PC-9 (cell line): Measurements from ENCODE around the gene CFL1. TPM values are rescaled to one million over a fixed set of nuclear protein-coding genes. Genes with fewer than 3 reads are reported as not detected.
A peak's percentile ranks its signal among the peaks of the same experiment; 100 is the strongest.

Source experiments
- BruUV-seq: library from RNA; stranded (reverse); fragments of 400-500 nt; replicated peaks from 2 replicates; lab custom pipeline; 2021; lab: Mats Ljungman, UMichigan
- CTCF ChIA-PET: fragments of 300-600 bp; sonication (Branson Sonifier 250); formaldehyde crosslinking; loops from one replicate; lab custom pipeline; 2022; ENCODE audit warnings: antibody characterized with exemption; lab: Charles Lee
- POLR2A ChIA-PET: fragments of 300-600 bp; sonication (Branson Sonifier 250); formaldehyde crosslinking; loops from one replicate; lab custom pipeline; 2022; ENCODE audit warnings: antibody characterized with exemption; ENCODE audit not compliant: unreplicated experiment; lab: Charles Lee
- DNase-seq, 2 experiments: peaks; one replicate each; pipeline versions ENCODE4 v3.0.0 to v3.0.0-alpha.2; 2015 to 2022; ENCODE audit warnings: mixed read lengths in 1 of 2
- H2AFZ ChIP-seq: fragments of 200-600 bp; sonication (generic); 2 replicates; pipeline ENCODE4 v1.8.1; 2017; ENCODE audit warnings: antibody characterized with exemption
- H3F3A ChIP-seq: fragments of 200-600 bp; sonication (generic); 2 replicates; pipeline ENCODE4 v1.8.1; 2017; ENCODE audit warnings: antibody characterized with exemption, mild to moderate bottlenecking, low read depth; ENCODE audit not compliant: insufficient read depth
- H3K27ac ChIP-seq: fragments of 200-600 bp; sonication (generic); 2 replicates; pipeline ENCODE4 v1.6.1; 2016; ENCODE audit warnings: mixed run types
- H3K27me3 ChIP-seq: fragments of 200-600 bp; sonication (generic); 2 replicates; pipeline ENCODE4 v1.6.1; 2016; ENCODE audit warnings: low read depth, mixed run types; ENCODE audit not compliant: insufficient read depth
- H3K36me3 ChIP-seq: fragments of 200-600 bp; sonication (generic); 2 replicates; pipeline ENCODE4 v1.6.1; 2016; ENCODE audit warnings: low read depth, mixed run types
- H3K4me1 ChIP-seq: fragments of 200-600 bp; sonication (generic); replicated peaks from 2 replicates; pipeline ENCODE4 v1.6.1; 2016; ENCODE audit warnings: mixed run types; ENCODE audit not compliant: insufficient read depth
- H3K4me2 ChIP-seq: fragments of 200-600 bp; sonication (generic); 2 replicates; pipeline ENCODE4 v1.6.1; 2017; ENCODE audit warnings: mixed run types
- H3K4me3 ChIP-seq: fragments of 200-600 bp; sonication (generic); 2 replicates; pipeline ENCODE4 v1.6.1; 2016; ENCODE audit warnings: mixed run types
- H3K79me2 ChIP-seq: fragments of 200-600 bp; sonication (generic); 2 replicates; pipeline ENCODE4 v1.6.1; 2017; ENCODE audit warnings: low read depth, mixed run types
- H3K9me2 ChIP-seq: fragments of 200-600 bp; sonication (generic); 2 replicates; pipeline ENCODE4 v1.8.1; 2017; ENCODE audit warnings: mild to moderate bottlenecking; ENCODE audit not compliant: insufficient read depth
- H3K9me3 ChIP-seq: fragments of 200-600 bp; sonication (generic); 2 replicates; pipeline ENCODE4 v1.8.1; 2016; ENCODE audit warnings: low read depth; ENCODE audit not compliant: insufficient read depth
- H4K20me1 ChIP-seq: fragments of 200-600 bp; sonication (generic); 2 replicates; pipeline ENCODE4 v1.8.1; 2017; ENCODE audit not compliant: insufficient read depth
- CTCF ChIP-seq: fragments of 200-600 bp; sonication (generic); conservative IDR thresholded peaks from 2 replicates; pipeline ENCODE4 v1.6.1; 2017; ENCODE audit warnings: mixed run types, antibody characterized with exemption, mild to moderate bottlenecking, moderate library complexity
- EZH2 ChIP-seq: fragments of 200-600 bp; sonication (generic); IDR thresholded peaks from 2 replicates; pipeline ENCODE4 v1.8.0; 2017; ENCODE audit warnings: antibody characterized with exemption, low read depth
- intact Hi-C: fragments of 100-400 bp; cut with micrococcal nuclease; formaldehyde crosslinking; loops from one replicate; pipeline ENCODE4 v1.10.0; 2022; ENCODE audit not compliant: unreplicated experiment
- total RNA-seq: library from RNA; stranded (reverse); gene quantifications from 2 replicates; pipeline ENCODE4 v1.2.3, GENCODE V29; 2021

Gene CFL1
- total RNA-seq, 1 experiment from 2014 or later = 1,798 TPM

DNA sequence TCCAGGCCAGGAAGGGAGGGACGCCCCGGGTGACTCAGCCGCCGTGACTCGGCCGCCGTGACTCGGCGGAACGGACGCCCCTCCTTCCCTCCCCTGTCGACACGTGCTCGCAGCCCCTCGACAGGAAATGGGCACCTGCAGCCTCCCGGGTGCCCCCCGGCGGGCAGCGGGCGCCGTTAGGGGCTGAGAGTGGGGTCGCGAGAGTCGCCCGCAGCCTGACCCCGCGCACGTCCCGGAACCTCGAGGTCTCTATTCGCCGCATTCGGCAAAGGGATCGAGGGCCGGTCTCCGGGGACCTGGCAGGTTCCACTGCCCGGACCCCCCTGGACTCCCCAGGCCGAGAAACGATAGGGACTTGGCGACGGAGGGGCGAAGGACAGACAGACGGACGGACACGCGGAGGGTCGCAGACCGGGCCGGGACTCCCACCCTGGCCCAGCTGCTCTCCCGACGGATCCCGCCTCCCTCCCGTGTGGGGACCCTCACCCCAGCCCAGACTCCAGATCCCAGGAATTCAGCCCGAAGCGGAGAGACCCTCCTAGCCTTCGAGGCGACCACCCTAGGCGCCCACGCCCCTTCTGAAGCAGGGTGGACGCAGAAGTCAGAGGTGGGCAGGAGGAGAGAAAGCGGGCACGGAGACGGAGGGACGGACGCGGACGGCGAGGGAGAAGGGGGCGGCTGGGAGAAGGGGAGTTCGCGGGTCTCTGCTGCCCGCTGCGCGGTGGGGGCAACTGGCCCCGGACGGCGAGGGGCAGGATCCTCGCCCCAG, 41.6 kb upstream of the CFL1 start:
- CTCF ChIA-PET = interaction anchor here (0.7 kb wide), 1 partner anchor 14 kb away, joined by 5 read pairs; no protein-coding TSS in a partner anchor
- DNase-seq = peak; percentile 75 to 88
- peaks cover 71% of the 10 kb centered on the region for H3K4me1 ChIP-seq
- H3F3A ChIP-seq = peaks cover 80% of the 10 kb centered on the region
- BruUV-seq = no TSS peak
- H3K4me2 ChIP-seq = peak overlapping the region; percentile 91
- no peaks in the 10 kb centered on the region for H3K9me3 ChIP-seq
- H3K27ac ChIP-seq = peak overlapping the region; percentile 95
- H3K27me3 ChIP-seq = no peaks in the 10 kb centered on the region
- intact Hi-C loops = no loop called here
- TF ChIP-seq CTCF (0 out of 2 replicates have a peak, but pooled peaks have one; percentile 23), EZH2 (no peak)
- H3K79me2 ChIP-seq = peaks cover 62% of the 10 kb centered on the region
- peak overlapping the region; percentile 96 for H3K4me3 ChIP-seq
- peak overlapping the region; percentile 29; the same call in 1 of the 2 replicates for H2AFZ ChIP-seq
- H3K9me2 ChIP-seq = no peaks in the 10 kb centered on the region
- H3K36me3 ChIP-seq = peaks cover 27% of the 10 kb centered on the region
- POLR2A ChIA-PET = interaction anchor here (0.6 to 2.2 kb wide), 3 partner anchors 9 to 16 kb away, joined by 4 to 34 read pairs (median 4); partner anchors contain the start of gene CCDC85B
- peaks cover 40% of the 10 kb centered on the region for H4K20me1 ChIP-seq

GRCh38 chr11:65898656-65899355, 40.8 kb upstream of the CFL1 start:
- Histone ChIP-seq H2AFZ (no peak overlapping the region), H3K9me3 (no peaks in the 10 kb centered on the region), H3K36me3 (peaks cover 27% of the 10 kb centered on the region), H4K20me1 (peaks cover 47% of the 10 kb centered on the region), H3K79me2 (peaks cover 69% of the 10 kb centered on the region), H3K27me3 (no peaks in the 10 kb centered on the region), H3K4me1 (peaks cover 65% of the 10 kb centered on the region), H3K4me3 (peak overlapping the region; percentile 96), H3K9me2 (no peaks in the 10 kb centered on the region), H3F3A (peaks cover 81% of the 10 kb centered on the region), H3K4me2 (peak overlapping the region; percentile 91), H3K27ac (peak overlapping the region; percentile 95)
- CTCF ChIA-PET = interaction anchor here (0.6 to 1.3 kb wide), 6 partner anchors 10 to 56 kb away, joined by 3 to 13 read pairs (median 8); no protein-coding TSS in a partner anchor
- POLR2A ChIA-PET = interaction anchor here (0.6 to 2.2 kb wide), 3 partner anchors 9 to 17 kb away, joined by 3 to 34 read pairs (median 4); partner anchors contain the start of genes CCDC85B and FIBP
- intact Hi-C loops = no loop called here
- no peak for TF ChIP-seq EZH2
- no peak for TF ChIP-seq CTCF
- TSS peak; percentile 28 for BruUV-seq
- no peak for DNase-seq

- H3K4me2 ChIP-seq = peak overlapping the region; percentile 91
- POLR2A ChIA-PET = interaction anchor here (0.6 to 2.2 kb wide), 2 partner anchors 19 to 327 kb away, joined by 4 to 34 read pairs; partner anchors contain the start of gene ZNRD2
- BruUV-seq = no TSS peak
Measured at GRCh38 chr11:65897020-65897471, 39.1 kb upstream of the CFL1 start.

More at GRCh38 chr11:65897020-65897471, 39.1 kb upstream of the CFL1 start:
- H3K4me1 ChIP-seq = peaks cover 47% of the 10 kb centered on the region
- no peak overlapping the region for H2AFZ ChIP-seq
- peaks cover 27% of the 10 kb centered on the region for H3K36me3 ChIP-seq
- DNase-seq = no peak
- H4K20me1 ChIP-seq = peaks cover 52% of the 10 kb centered on the region
- H3F3A ChIP-seq = peaks cover 83% of the 10 kb centered on the region
- CTCF ChIA-PET = interaction anchor here (1.3 kb wide), 2 partner anchors 9 to 12 kb away, joined by 4 to 10 read pairs; partner anchors contain the start of gene FIBP
- no peaks in the 10 kb centered on the region for H3K9me2 ChIP-seq
- TF ChIP-seq EZH2 (no peak), CTCF (no peak)
- H3K9me3 ChIP-seq = no peaks in the 10 kb centered on the region
- intact Hi-C loops = no loop called here
- H3K79me2 ChIP-seq = peaks cover 80% of the 10 kb centered on the region
- H3K27me3 ChIP-seq = no peaks in the 10 kb centered on the region
- peak overlapping the region; percentile 95 for H3K27ac ChIP-seq
- H3K4me3 ChIP-seq = peak overlapping the region; percentile 96; the same call in 1 of the 2 replicates
